NCI-H2107 treated with DMSO at 0.1 percent for 48 hours (cell line): ENCODE results near the gene SORBS1.
A peak's percentile ranks its signal among the peaks of the same experiment; 100 is the strongest.
"Not testable (repeated sequence)": the region's sequence is repeated elsewhere in the genome, so short reads cannot be mapped to it uniquely, and the experiment has no call there.

ENCODE experiments used
- DNase-seq: peaks from one replicate; lab custom pipeline; 2025; ENCODE audit not compliant: unreplicated experiment; lab: John Stamatoyannopoulos, UW

SORBS1 gene

GRCh38 chr10:95496246-95496911, 64.8 kb downstream of the SORBS1 start:
- DNase-seq, result no peak

GRCh38 chr10:95493862-95494261, 67.3 kb downstream of the SORBS1 start:
- no peak for DNase-seq

DNA sequence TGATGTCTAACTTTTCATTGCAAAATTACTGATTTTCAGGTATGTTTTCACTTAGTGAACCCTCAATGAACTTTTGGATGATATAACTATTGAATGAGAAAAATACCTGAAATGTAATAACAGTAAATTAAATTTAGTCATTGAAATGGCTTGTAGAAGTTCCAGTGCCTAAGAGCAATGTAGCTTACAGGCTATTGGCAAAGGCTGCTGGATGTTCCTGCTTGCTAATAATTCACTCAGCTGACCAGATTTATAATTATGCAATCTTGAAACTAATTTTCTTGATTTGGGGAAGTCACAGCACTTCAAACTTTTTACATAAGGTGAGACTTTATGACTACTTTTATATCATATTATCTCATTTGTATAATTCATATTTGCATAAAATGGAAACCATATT, 73.2 kb downstream of the SORBS1 start:
- DNase-seq, result no peak

DNA sequence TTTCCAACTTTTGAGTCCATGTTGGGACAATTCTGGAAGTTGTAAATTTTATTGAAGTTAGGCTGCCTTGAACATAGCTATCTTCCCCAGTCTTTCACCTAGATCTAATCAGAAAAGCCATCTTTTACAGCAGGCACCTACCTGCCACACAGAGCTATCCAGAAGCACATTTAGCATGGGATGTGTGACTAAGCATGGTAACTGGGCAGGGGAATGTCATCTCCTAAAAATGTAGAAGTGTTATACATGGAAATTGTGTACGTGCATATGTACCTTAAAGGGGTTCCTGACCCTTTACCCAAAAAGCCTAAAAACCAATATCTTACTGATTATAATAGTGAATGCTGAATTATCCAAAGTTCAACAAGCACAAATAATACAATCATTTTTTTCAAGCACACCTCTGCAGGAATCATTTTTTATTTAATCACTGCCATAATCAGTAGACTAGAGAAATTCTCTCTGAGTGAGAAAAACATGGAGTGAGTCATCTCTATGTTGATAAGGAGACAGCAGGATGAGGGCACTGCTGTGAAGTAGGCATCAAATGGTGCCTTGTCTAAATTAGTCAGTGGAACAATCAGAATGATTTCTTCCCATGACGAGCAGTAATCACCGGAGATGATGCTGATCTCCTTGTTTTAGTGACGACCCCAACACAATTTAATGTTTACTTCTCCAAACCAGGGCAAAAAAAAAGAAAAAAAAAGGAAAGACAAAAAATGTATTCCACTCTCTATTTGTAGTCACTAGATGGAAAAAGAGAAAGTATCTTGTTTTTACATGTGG, 75.9 kb downstream of the SORBS1 start:
- no peak for DNase-seq

- no peak for DNase-seq
Measured at GRCh38 chr10:95482501-95483233, 78.5 kb downstream of the SORBS1 start.

DNA sequence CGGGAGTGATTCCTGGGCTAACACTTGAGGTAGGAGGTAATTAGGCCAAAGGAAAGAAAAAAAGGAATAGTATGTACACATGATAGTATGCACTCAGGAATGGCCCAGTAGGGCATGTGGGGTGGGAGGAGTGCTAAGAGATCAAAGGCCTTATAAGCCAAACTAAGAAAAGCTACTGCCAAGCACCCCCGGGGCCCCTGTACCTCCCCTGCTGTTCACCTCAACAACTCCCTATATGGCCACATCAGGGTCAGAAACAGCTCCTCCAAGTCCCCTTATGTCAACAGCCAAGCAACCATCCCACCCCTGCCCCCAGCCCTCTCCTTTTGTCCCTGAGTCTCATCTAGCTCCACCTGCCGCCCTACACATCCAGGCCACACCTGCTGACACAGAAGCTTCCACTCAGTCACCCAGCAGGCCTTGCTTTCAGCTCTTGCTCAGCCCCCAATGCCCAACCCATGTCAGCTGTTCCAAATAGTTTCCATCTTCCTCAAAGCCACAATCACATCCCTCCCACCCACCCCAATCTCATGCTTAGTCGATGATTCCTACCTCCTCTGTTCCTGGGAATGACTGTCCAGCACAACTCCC, 80.2 kb downstream of the SORBS1 start:
- no peak for DNase-seq

- DNase-seq, result no peak
Measured at GRCh38 chr10:95480102-95480900, 80.9 kb downstream of the SORBS1 start.

DNA sequence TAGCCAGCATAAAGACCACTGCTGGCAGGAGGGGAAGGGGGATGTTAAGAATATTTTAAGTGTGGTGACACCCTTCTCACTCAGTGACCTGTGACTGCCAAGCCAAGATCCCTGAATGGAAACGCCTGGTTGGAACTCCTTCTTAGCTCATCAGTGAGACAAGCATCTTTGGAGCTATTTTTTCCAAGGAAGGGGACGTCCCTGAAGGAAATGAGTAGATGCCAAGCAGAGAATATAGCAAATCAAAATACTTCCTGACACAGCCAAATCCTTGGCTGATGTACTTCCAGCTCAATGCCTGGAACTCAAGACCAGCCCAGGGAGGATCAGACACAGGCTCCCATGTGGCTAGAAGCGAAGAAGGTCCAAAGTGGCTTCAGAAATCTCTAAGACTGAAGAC, 82.2 kb downstream of the SORBS1 start:
- no peak for DNase-seq

DNA sequence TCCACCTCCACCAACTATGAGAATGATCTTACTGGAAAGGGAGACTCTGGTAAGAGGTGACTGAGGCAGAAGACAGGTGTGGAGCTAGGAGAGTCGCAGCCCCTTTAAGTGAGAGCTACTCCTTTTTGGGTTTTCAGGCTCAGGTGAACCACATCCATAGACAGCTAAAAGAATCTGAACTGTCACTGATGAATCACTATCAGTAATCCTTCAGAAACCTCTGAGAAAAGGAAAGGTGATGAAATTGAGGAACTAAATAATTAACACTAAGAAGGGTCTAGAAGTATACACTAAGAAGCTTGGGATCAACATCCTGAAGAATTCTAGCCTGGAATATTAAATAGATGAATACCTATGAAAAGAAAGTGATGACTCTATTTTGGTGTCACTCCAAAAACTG, 83.0 kb downstream of the SORBS1 start:
- DNase-seq, result no peak

DNA sequence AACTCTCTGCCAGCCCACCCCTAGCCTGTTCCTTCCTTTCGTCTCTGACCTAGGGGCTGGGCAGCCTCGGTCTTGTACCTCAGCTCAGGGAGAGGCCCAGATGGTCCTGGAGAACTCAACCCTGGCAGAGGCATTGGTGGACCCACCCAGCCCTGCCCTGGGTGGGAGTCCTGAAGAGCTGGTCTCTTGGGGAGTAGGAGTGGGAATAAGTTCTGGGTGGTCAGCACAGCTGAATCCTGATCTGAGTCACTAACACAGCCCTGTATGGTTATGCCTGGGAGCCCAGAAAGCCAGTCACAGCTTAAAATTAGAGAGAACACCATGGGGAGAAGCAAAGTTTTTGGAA, 84.0 kb downstream of the SORBS1 start:
- DNase-seq, result no peak

GRCh38 chr10:95476469-95477174, 84.5 kb downstream of the SORBS1 start:
- no peak for DNase-seq

DNA sequence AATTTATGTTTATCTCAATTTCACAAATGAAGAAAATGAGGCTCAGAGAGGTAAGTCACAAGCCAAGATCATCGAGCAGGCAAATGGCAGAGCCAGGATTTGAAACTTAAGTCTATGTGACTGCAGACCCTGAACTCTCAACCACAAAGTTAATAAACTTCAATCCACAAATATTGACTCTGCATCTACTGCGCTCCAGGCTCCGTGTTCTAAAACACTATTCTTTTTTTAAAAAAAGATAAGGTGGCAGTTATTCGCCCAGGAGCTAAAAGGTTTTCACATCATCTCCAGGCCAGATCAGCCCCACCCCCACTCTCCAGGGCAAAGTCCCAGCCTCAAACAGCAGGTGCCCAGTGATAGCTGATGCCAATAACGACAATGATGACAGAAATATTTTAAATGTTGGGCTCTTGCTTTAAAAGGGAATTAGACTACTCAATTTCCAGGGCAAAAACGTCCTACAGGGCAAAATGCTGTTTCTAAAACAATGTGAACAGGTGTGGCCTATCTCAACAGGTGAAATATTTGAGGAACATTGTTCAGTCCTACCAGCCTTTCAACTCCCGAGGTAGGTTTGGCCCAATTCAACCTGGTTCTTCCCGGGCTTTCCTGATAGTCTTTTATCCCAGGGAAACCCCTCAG, 85.2 kb downstream of the SORBS1 start:
- no peak for DNase-seq

DNA sequence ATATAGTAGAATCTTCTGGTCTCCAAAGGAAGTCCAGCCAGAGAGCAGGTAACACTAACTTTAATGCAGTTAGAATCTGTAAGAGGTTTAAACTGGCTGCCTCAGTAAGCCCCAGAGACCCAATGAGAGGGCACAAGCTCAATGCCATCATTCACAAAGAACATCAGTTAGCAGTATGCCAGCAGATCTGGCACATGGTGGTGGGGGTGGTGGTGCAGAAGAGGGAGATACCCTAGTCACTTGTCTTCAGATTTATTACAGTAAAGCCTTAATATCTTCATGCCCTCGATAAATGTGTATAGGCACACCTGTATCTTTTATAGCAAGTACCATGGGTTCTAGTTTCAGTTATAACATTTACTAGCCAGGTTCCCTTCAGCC, 86.2 kb downstream of the SORBS1 start:
- no peak for DNase-seq

DNA sequence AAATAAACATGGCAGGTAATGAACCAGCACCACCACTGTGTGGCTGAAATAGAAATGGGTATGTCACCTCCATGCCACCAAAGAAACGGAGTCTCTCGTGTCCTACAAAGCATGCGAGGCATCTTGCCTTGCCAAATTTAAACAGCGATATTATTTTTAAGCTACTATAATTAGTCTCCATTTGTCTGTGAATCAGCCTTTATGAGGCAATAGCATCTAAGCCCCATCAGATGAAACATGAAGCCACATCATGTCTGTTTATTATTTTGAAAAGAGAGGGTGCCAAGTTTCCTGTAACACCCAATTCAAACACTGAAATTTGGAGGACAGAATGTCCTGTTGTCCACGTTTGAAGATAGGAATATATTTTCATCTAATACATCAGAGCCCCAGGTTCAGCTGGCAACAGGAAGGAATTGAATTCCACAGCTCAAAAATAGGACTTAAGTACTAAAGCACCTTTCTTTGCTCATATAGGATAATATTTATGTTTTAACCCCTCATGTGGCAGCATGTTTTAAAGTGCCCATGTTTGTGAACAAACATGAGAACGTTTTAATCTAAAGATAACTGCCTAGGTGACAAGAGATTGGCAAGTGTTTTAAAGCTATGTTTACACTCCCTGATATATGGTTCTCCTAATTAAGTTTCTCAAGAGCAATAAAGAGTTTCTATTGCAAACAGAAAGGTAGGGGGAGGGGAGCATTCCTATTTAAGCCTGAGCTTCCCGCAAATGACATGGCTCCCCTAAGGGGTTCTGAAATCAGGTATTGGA, 86.8 kb downstream of the SORBS1 start:
- peak; percentile 27 for DNase-seq

DNA sequence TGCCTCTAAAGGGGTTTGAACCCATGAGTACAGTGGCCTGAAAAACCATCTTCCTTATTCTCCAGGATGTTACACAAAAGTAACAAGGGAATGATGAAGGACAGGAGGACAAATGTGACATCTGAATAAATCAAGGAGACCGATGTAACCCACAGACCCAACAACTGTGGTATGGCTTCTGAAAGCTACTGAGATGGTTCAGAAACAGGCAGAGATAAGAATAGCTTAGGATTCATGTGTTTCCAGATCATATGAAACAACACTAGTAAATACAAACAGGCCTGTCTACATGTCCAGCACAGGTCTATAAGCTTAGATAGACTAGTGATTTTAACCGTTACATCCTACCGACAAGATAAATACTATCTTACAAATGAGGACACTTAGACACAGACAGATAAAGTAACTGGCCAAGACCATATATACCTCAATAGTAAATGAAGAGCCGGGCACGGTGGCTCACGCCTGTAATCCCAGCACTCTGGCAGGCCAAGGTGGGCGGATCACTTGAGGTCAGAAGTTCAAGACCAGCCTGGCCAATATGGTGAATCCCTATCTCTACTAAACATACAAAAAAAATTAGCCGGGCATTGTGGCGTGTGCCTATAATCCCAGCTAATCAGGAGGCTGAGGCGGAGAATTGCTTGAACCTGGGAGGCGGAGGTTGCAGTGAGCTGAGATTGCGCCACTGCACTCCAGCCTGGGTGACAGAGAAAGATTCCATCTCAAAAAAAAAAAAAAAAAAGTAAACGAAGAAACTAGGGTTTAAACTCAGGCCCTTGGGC, 88.7 kb downstream of the SORBS1 start:
- no peak for DNase-seq

DNA sequence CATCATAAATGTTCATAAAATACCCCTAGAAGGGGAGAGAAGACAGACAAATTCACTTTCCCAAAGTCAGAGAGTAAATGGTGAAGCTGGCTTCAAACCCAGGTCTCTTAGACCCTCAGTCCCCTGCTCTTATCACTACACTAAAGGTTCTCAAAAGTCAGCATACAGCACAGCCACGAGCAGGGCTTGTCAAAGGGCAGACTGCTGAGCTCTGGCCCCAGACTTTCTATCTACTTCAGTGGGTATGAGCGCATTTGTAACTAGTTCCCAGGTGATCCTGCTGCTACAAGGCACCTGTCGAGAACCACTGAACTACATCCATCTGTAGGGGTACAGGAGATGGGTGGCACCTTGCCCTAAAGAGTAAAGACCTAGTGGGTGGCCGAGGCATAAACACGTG, 91.5 kb downstream of the SORBS1 start:
- no peak for DNase-seq

DNA sequence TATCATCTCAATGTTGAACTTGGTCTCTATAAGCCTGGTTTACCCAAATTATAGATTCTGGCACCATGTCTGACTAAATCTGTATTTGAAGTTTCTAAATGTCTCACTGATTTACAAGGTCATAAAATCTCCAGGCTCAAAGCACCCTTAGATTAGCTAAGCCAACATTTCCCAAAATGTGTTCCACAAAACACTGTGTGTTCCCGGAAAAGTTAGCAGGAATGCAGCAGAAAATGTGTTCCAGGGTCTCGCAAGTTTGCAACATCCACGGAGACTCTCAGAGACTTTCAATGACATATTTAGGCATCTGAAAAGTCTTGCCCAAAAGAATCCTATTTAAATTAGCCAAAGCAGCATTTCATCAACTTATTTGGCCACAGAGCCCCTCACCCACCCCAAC, 91.9 kb downstream of the SORBS1 start:
- DNase-seq, result no peak

DNA sequence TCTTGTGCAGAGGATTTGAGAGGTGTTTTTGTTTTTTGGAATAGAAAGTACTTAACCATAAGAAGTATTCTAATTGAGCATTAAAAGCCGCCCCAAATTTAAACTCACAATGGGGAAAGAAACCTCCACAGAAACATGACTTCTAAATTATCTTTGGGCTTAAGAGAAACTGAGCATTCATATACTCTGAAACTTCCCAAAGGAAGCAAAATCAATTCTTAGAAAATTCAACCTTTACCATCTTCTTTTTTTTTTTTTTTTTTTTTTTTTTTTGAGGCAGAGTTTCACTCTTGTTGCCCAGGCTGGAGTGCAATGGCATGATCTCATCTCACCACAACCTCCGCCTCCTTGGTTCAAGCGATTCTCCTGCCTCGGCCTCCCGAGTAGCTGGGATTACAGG, 93.5 kb downstream of the SORBS1 start:
- DNase-seq, result not testable (repeated sequence)
